SK-N-SH (cell line): ENCODE data around the gene AMER1. TPM values are rescaled to one million over a fixed set of nuclear protein-coding genes. Genes with fewer than 3 reads are reported as not detected.

Experiments
- polyA plus RNA-seq, 3 experiments: library from polyadenylated mRNA; depleted of rRNA; stranded (reverse); fragments of >200 nt; gene quantifications; 2 replicates each; pipeline ENCODE4 v1.2.3, GENCODE V29; 2012
- small RNA-seq, 7 experiments: library from RNA; depleted of rRNA; stranded (forward); fragments of <200 nt; gene quantifications; one replicate each; pipeline ENCODE3, GENCODE V24; 2012

The AMER1 gene
- polyA plus RNA-seq, 1 of the 3 experiments (the other 2 are of a cell fraction), result 0.67 TPM

Small RNAs within 50 kb of the gene (small RNA-seq; reads per million reads assigned to genes)
- 0 reads per million in 7 experiments for gene RN7SL799P

Other genes starting within 250 kb of the AMER1 start
- 0.03 TPM in 1 of 2 replicates, not detected in the other for gene ASB12, start 24.9 kb upstream of the AMER1 start, polyA plus RNA-seq (2012; rRNA removed)
- 0.21 and 0.35 TPM in 2 replicates for gene MTMR8, start 189.7 kb upstream of the AMER1 start, polyA plus RNA-seq (2012; rRNA removed)